Effector memory CD4-positive, alpha-beta T cell (primary cell): Measurements from ENCODE around the gene AQP6.
A peak's percentile ranks its signal among the peaks of the same experiment; 100 is the strongest.

ENCODE experiments used
- DNase-seq, 3 donors: peaks; one replicate each; pipeline ENCODE4 v3.0.0-alpha.2; 2020
- H3K27ac ChIP-seq: 2 replicates; pipeline ENCODE4 v1.7.0; 2013; ENCODE audit warnings: mild to moderate bottlenecking, low read length, moderate library complexity; ENCODE audit not compliant: insufficient read depth, poor library complexity, severe bottlenecking
- H3K27me3 ChIP-seq: replicated peaks from 2 replicates; pipeline ENCODE4 v1.7.0; 2013; ENCODE audit warnings: mild to moderate bottlenecking, low read length; ENCODE audit not compliant: insufficient read depth, control insufficient read depth, poor library complexity, severe bottlenecking
- H3K36me3 ChIP-seq: 2 replicates; pipeline ENCODE4 v1.7.0; 2013; ENCODE audit warnings: mild to moderate bottlenecking, low read length, moderate library complexity; ENCODE audit not compliant: control insufficient read depth, insufficient read depth
- H3K4me1 ChIP-seq: 2 replicates; pipeline ENCODE4 v1.7.0; 2013; ENCODE audit warnings: low read length, mild to moderate bottlenecking; ENCODE audit not compliant: control insufficient read depth, insufficient read depth, poor library complexity, severe bottlenecking
- H3K4me3 ChIP-seq: 2 replicates; pipeline ENCODE4 v1.7.0; 2013; ENCODE audit warnings: low read length, low read depth, mild to moderate bottlenecking; ENCODE audit not compliant: insufficient read depth, poor library complexity, severe bottlenecking
- H3K9me3 ChIP-seq: 2 replicates; pipeline ENCODE4 v1.7.0; 2013; ENCODE audit warnings: mild to moderate bottlenecking, low read length, moderate library complexity; ENCODE audit not compliant: control insufficient read depth

AQP6 gene

DNA sequence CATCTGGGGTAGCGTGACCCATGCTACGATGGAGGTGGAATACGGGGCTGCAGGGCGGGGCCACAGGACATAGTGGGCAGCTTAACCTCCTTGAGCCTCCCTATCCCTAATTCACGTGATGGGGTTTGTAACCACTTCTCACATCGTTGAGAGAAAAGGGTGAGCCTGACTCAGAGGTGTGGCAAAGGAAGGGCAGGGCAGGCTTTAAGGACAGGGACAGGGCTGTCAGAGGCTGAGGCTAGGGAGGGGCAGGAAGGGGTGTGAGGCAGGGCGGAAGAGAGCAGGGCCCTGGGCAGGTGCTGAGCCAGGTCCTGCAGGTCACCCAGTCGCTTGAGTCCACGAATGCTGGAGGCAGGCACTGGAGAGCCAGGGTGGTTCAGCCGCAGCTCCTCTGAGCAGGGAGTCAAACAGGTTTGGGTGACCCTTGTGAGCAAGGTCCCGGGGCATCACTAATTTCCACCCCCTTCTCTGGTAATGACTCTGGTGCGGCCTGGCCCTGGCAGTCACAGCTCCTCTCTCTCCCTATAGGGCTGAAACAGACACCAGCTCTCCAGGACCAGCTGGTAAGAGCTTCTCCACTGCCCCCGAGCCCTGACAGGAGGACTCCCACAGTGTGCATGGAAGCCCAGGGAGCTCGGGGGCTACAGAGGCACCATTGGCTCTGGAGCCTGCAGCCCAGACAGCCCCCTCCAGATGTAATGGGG, 29.7 kb upstream of the AQP6 start:
- H3K9me3 ChIP-seq, result no peaks in the 10 kb centered on the region
- no peaks in the 10 kb centered on the region for H3K36me3 ChIP-seq
- H3K27ac ChIP-seq, result no peak overlapping the region

DNA sequence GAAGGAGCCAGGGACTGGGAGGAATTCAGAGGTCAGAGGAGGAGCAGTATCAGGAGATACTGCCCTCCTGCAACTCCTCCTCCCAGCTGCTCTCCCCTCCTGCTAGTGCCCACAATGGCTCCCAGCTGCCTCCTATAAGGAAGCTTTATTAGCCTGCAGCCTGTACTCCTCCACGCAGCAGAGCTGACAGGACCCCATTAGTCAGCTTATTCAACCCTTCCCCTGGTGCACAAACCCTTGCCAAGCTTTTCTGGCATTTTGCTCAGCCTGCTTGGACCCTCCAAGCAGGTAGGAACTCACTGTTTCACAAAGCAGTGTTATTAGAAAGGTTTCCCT, 29.2 kb upstream of the AQP6 start:
- Histone ChIP-seq H3K9me3 (no peaks in the 10 kb centered on the region), H3K27me3 (no peaks in the 10 kb centered on the region), H3K36me3 (no peaks in the 10 kb centered on the region), H3K4me1 (peaks cover 29% of the 10 kb centered on the region), H3K27ac (no peak overlapping the region), H3K4me3 (no peak overlapping the region)
- DNase-seq, result no peak

More for the DNA sequence above, 29.7 kb upstream of the AQP6 start:
- DNase-seq, result peak in 1 of 3 donors; percentile 8
- Histone ChIP-seq H3K27me3 (no peaks in the 10 kb centered on the region), H3K4me1 (peaks cover 29% of the 10 kb centered on the region), H3K4me3 (no peak overlapping the region)

DNA sequence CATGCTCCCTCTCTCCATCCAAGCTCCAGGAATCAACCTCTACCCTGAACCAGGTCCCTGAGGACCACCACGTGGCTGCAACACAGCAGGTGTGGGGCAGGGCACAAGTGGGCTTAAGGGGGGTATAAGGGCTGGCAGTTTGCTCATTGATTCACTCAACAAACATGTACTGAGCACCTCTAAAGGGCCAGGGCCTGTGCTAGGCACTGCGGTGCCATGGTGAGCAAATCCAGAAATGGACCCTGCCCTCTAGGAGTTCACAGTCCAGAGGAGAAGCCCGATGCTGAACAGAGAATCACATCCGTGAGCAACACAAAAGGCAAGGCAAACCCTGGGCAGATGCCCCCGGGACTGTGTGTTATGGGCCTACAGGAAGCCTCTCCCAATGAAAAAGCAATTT, 28.7 kb upstream of the AQP6 start:
- Histone ChIP-seq H3K4me1 (peaks cover 29% of the 10 kb centered on the region), H3K9me3 (no peaks in the 10 kb centered on the region), H3K4me3 (no peak overlapping the region), H3K27me3 (no peaks in the 10 kb centered on the region), H3K27ac (peak overlapping the region; percentile 12), H3K36me3 (no peaks in the 10 kb centered on the region)
- no peak for DNase-seq

DNA sequence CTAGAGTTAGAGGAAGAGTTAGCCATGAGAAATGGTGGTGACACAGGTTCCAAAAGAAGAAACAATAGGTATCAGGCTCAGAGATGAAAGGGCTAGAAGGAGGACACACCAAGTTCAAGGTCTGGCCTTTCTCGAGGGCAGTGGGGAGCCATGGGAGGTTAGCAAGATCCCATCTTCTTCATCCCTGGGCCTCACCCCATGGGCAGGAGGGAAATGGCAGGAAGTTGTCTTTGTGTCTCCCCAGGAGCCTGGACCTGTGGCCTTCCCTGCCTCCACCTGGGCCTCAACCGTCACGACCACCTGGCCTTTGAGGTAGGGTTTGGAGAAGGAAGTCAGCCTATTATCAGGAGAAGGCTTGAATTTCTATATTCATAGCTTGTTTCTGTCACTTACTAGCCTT, 28.0 kb upstream of the AQP6 start:
- Histone ChIP-seq H3K27ac (peak overlapping the region; percentile 62), H3K4me3 (no peak overlapping the region), H3K27me3 (no peaks in the 10 kb centered on the region), H3K36me3 (no peaks in the 10 kb centered on the region), H3K9me3 (no peaks in the 10 kb centered on the region), H3K4me1 (peaks cover 29% of the 10 kb centered on the region)
- DNase-seq, result no peak

DNA sequence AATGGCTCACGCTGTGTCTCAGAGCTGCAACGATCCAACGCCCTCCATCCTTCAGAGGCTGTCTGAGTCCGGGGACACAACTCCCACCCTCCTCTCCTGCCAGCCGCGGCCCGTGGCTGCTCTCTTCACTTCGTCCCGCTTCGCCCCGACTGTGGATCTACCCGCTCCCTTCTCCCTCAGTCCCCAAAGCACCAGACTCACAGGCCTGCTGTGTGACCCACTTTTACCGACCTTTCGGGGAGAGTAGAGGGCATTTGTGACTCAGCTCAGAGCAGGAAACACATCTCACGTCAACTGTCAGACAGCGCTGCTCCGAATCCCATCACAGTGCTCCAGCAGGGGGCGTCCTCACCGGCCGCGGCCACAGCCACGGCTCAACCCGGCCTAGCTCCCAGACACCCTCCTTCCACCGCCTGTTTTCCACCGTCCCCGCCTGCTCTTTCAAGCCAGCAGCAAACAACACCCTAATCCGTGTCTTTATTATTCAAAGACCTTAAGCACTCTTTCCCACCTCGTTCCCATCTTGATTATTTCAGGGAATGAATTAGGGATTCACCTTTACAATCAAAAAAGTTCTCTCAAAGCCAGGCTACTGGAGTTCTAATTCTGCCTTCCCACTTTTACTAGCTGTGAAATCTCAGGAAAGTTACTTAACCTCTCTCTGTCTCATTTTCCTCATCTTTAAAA, 27.2 kb upstream of the AQP6 start:
- Histone ChIP-seq H3K36me3 (no peaks in the 10 kb centered on the region), H3K27ac (peak overlapping the region; percentile 62), H3K9me3 (no peaks in the 10 kb centered on the region), H3K4me1 (peaks cover 29% of the 10 kb centered on the region), H3K4me3 (no peak overlapping the region), H3K27me3 (no peaks in the 10 kb centered on the region)
- DNase-seq, result peak; percentile 63 to 70 (median 70)

DNA sequence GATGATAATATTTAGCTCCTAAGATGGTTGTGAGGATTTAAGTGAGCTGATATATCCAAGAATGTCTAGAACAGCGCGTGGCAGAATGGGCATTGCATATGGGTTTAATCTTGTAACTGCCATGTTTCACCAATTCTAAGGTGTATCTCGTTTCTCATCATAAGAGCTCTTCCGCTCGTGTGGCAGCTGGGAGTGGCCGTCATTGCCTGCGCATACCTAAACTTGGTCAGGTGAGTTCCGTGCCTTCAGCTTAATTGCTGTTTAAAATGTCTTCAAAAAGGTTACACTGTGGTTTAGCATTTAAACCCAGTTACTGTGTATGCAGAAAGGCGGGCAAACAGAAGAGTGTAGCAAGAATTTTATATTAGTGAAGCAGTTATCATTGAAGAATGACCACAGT, 26.7 kb upstream of the AQP6 start:
- Histone ChIP-seq H3K27ac (no peak overlapping the region), H3K4me3 (no peak overlapping the region), H3K9me3 (no peaks in the 10 kb centered on the region), H3K27me3 (no peaks in the 10 kb centered on the region), H3K36me3 (no peaks in the 10 kb centered on the region), H3K4me1 (peaks cover 29% of the 10 kb centered on the region)
- no peak for DNase-seq

DNA sequence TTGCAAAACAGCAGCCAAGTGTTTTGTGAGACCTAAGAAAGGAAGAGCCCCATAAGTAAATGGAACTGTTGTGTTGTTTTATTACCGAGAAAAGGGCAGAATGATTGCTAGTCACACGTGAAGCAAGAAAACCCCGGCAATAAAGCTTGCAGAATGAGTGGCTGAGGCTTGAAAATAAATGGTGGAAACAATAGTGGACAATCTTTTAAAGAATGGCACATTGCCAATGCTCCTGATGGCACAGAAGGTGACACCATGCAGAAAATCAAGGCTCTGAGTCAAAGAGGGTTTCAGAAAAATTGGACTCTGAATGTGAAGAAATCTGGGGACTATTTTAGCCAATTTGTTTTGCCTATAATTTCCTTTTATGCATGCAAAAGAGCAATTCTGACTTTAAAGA, 26.2 kb upstream of the AQP6 start:
- H3K36me3 ChIP-seq, result no peaks in the 10 kb centered on the region
- H3K4me1 ChIP-seq, result peaks cover 29% of the 10 kb centered on the region
- no peak overlapping the region for H3K4me3 ChIP-seq
- no peak for DNase-seq
- H3K27me3 ChIP-seq, result no peaks in the 10 kb centered on the region
- no peak overlapping the region for H3K27ac ChIP-seq
- H3K9me3 ChIP-seq, result no peaks in the 10 kb centered on the region

DNA sequence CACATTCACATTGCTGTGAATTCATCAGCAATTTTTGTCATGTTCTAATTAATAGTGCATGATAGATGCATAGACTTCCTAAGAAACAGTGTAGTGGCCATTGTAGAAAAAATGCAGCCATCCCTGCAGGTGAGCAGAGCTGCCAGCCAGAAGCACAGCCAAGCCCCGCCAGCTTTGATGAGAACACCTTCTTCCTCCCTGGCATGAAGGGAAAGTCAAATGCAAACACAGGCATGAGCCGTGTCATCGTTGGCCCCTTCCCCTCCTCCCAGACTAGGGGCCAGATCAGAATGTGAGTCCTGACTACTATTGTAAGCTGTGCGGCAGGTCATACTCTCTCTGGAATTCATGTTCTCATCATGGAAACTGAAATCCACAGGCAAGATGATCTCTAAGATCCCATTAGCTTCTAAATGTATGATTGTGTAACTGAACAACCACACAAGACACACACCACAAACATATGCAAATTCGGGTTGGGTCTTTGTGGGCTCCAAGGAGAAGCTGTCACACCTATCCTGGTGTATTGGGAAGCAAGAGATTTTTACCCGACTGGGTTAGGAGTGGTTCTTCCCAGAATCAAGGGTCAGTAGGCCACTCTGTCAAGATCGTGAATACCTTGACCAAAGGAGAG, 25.0 kb upstream of the AQP6 start:
- Histone ChIP-seq H3K27ac (no peak overlapping the region), H3K4me1 (peaks cover 20% of the 10 kb centered on the region), H3K4me3 (no peak overlapping the region), H3K36me3 (no peaks in the 10 kb centered on the region), H3K9me3 (no peaks in the 10 kb centered on the region), H3K27me3 (no peaks in the 10 kb centered on the region)
- no peak for DNase-seq

DNA sequence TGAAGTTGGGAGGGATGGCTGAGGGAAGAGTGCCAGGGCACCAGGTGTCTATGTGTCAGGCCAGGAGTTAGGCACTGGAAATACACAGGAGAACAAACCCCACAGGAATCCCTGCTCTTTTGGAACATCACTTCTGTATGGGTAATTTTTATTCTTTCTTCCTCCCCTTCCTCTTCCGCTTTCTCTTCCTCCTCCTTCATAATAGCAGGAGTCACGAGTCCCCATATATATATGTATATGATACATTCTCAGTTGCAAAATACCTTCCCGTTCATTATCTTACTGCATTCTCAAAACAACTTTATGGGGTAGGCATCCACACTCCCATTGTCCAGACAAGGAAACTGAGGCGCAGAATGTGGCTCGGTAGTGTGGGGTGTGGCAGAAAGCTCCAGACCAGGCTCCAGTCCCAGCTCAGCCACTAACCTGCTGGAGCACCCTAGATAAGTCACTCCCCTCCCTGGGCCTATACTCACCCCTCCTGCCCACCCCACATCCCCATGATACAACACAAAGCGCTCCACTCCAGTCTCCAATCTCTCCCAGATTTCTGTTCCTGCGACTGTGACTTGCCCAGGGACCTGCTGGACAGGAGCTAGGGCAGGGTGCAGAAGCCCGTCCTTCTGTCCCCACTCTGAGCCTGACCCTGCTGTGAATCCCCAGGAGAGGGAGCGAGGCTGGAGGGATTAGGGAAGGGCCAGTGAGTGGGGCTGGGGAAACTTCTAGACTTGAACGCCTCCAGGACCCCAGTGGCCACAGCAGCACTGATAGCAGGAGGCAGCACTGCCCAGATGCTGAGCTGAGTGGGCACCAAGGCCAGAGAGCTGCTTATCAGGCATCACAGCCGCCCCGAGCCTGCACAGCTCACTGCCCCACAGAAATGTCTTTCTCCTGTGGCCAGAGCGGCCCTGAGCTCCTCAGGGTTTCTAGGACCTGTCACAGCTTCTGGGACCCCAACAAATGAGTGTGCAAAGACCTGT, 23.6 kb upstream of the AQP6 start:
- H3K27me3 ChIP-seq, result peaks cover 12% of the 10 kb centered on the region
- H3K36me3 ChIP-seq, result no peaks in the 10 kb centered on the region
- H3K4me3 ChIP-seq, result no peak overlapping the region
- no peak for DNase-seq
- no peaks in the 10 kb centered on the region for H3K9me3 ChIP-seq
- H3K27ac ChIP-seq, result no peak overlapping the region
- peaks cover 10% of the 10 kb centered on the region for H3K4me1 ChIP-seq
